ENCODE results near the gene MEF2C. TPM values are rescaled to one million over a fixed set of nuclear protein-coding genes. Genes with fewer than 3 reads are reported as not detected.

MEF2C gene
- total and polyA plus RNA-seq, 8 donors = 3.0 to 48.1 (median 14.6) TPM

GRCh38 chr5:88826646-88827585 lies 56.1 kb downstream of the MEF2C start:
- DNase-seq = peak in 1 of 2 donors; percentile 79
- Histone ChIP-seq H3K27me3 (no peaks in the 10 kb centered on the region), H3K27ac (peak overlapping the region in 4 of 5 donors; percentile 7 to 75 (median 66)), H3K4me3 (no peak overlapping the region), H3K4me1 (peaks cover 4 to 43% (median 21%) of the 10 kb centered on the region in 4 donors), H3K9me3 (no peaks in the 10 kb centered on the region), H3K36me3 (peaks cover 0 to 5% (median 2%) of the 10 kb centered on the region in 4 donors)
- TF ChIP-seq CTCF (IDR thresholded peaks at IDR 0.05) = no peak
- TF ChIP-seq POLR2AphosphoS5 (IDR thresholded peaks at IDR 0.05) = peak; percentile 59 to 68 (median 61)
- TF ChIP-seq EP300 (IDR thresholded peaks at IDR 0.05) = no peak
- no peak for TF ChIP-seq POLR2A (IDR thresholded peaks at IDR 0.05)
- WGBS, 5 donors = 39 to 45% (median 42%) methylated on average over 8 of the region's 8 CpGs
- intact Hi-C loops (cut with DNase I; ENCODE audit: low total_unique reads) = no loop called here

- no peaks in the 10 kb centered on the region for H3K27me3 ChIP-seq
- TF ChIP-seq POLR2AphosphoS5 (IDR thresholded peaks at IDR 0.05) = no peak
- WGBS, 5 donors = 54 to 65% (median 61%) methylated on average over 5 of the region's 5 CpGs
- DNase-seq = no peak
- H3K27ac ChIP-seq = peak overlapping the region in 4 of 5 donors; percentile 6 to 75 (median 66)
- H3K36me3 ChIP-seq = peaks cover 0 to 5% (median 2%) of the 10 kb centered on the region in 4 donors
- intact Hi-C loops (cut with DNase I; ENCODE audit: low total_unique reads) = no loop called here
- no peaks in the 10 kb centered on the region for H3K9me3 ChIP-seq
- H3K4me3 ChIP-seq = no peak overlapping the region
- H3K4me1 ChIP-seq = peaks cover 4 to 39% (median 19%) of the 10 kb centered on the region in 4 donors
Measured at GRCh38 chr5:88825584-88826315, 57.2 kb downstream of the MEF2C start.

GRCh38 chr5:88824892-88825583 lies 57.9 kb downstream of the MEF2C start:
- no peaks in the 10 kb centered on the region for H3K9me3 ChIP-seq
- TF ChIP-seq POLR2AphosphoS5 (IDR thresholded peaks at IDR 0.05) = peak; percentile 39 to 54 (median 53)
- TF ChIP-seq POLR2A (IDR thresholded peaks at IDR 0.05) = no peak
- H3K27me3 ChIP-seq = no peaks in the 10 kb centered on the region
- WGBS, 5 donors = 17 to 26% (median 20%) methylated on average over 5 of the region's 5 CpGs
- peaks cover 0 to 5% (median 2%) of the 10 kb centered on the region in 4 donors for H3K36me3 ChIP-seq
- H3K4me3 ChIP-seq = no peak overlapping the region
- intact Hi-C loops (cut with DNase I; ENCODE audit: low total_unique reads) = no loop called here
- peak overlapping the region in 4 of 5 donors; percentile 24 to 75 (median 66) for H3K27ac ChIP-seq
- peak in 1 of 2 donors; percentile 73 for DNase-seq
- peaks cover 4 to 39% (median 16%) of the 10 kb centered on the region in 4 donors for H3K4me1 ChIP-seq

GRCh38 chr5:88824141-88824540 lies 58.8 kb downstream of the MEF2C start:
- Histone ChIP-seq H3K4me3 (no peak overlapping the region), H3K9me3 (no peaks in the 10 kb centered on the region), H3K27me3 (no peaks in the 10 kb centered on the region), H3K4me1 (peaks cover 4 to 39% (median 16%) of the 10 kb centered on the region in 4 donors), H3K27ac (peak overlapping the region in 2 of 5 donors; percentile 68 to 75), H3K36me3 (peaks cover 0 to 5% (median 2%) of the 10 kb centered on the region in 4 donors)
- DNase-seq = no peak
- TF ChIP-seq EP300 (IDR thresholded peaks at IDR 0.05) (no peak), POLR2A (IDR thresholded peaks at IDR 0.05) (no peak), POLR2AphosphoS5 (IDR thresholded peaks at IDR 0.05) (no peak), CTCF (IDR thresholded peaks at IDR 0.05) (no peak)
- intact Hi-C loops (cut with DNase I; ENCODE audit: low total_unique reads) = no loop called here
- 38 to 57% (median 45%) methylated on average over 4 of the region's 4 CpGs for WGBS, 5 donors

Data from stomach (tissue), 9 donors.